Esophagus squamous epithelium (tissue), 4 donors: Measurements from ENCODE around the gene PIAS4.

Experiments
- CTCF ChIP-seq, 6 experiments: fragments of 450-650 bp in 4 of 6; fragments of 200-600 bp in 2 of 6; sonication (generic) in 2 of 6; IDR thresholded peaks; one replicate each; pipeline ENCODE4 v1.5.1; 2016 to 2019; ENCODE audit warnings: antibody characterized with exemption in 6 of 6, mild to moderate bottlenecking in 4 of 6, moderate library complexity in 4 of 6
- POLR2A ChIP-seq, 4 donors: fragments of 450-650 bp; IDR thresholded peaks; one replicate each; pipeline ENCODE4 v1.6.1; 2017; ENCODE audit warnings: antibody characterized with exemption in 4 of 4, mild to moderate bottlenecking in 4 of 4, moderate library complexity in 3 of 4

DNA sequence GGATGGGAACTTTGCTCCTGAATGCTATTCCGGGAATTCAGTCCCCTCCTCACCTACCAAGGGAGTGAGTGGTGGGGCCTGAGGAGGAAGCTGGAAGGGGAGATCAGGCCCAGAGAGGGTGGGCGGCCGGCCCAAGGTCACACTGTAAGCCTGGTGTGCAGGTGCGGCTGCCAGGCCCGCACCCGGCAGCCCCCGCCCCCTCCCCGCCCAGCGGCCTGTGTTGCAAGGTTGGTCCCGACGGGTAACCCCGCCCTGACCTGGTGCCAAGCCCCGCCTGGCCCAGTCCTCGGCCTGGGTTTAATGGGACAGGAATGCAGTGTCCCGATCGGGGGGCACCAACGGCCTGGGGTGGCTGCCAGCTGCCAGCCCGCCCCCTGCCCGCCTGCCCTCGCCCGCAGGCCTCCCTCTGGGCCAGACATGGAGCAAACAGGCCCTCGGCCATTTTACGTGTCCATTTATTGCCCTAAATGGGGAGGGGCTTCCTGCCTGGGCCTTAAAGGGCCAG, 53.7 kb downstream of the PIAS4 start:
- no peak for TF ChIP-seq CTCF (IDR thresholded peaks at IDR 0.05)
- peak in 1 of 4 donors; percentile 60 for TF ChIP-seq POLR2A (IDR thresholded peaks at IDR 0.05)
